ENCODE measurements around the gene JAK1. TPM values are rescaled to one million over a fixed set of nuclear protein-coding genes. Genes with fewer than 3 reads are reported as not detected.

JAK1 gene
- total and polyA plus RNA-seq, 2 experiments from 2014 or later: 8.0 to 19.5 TPM

DNA sequence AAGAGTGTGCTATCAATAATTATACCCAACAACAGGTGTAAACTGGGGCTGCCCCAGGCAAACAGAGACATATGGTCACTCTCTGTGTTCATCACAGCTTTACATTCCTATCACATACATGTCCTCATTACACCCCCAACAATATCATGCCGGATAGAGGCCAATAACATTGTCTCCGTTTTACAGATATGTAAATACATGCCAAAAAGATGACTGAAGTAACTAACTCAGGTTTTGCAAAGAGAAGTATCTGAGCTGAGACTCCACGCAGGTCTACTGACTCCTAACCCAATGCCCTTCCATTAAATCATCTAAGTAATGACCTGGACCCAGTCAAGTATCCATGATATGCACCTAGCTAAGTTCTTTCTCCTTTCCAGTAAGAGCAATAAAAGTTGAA lies 55.0 kb downstream of the JAK1 start (continued):
- TF ChIP-seq, protein P1, sequence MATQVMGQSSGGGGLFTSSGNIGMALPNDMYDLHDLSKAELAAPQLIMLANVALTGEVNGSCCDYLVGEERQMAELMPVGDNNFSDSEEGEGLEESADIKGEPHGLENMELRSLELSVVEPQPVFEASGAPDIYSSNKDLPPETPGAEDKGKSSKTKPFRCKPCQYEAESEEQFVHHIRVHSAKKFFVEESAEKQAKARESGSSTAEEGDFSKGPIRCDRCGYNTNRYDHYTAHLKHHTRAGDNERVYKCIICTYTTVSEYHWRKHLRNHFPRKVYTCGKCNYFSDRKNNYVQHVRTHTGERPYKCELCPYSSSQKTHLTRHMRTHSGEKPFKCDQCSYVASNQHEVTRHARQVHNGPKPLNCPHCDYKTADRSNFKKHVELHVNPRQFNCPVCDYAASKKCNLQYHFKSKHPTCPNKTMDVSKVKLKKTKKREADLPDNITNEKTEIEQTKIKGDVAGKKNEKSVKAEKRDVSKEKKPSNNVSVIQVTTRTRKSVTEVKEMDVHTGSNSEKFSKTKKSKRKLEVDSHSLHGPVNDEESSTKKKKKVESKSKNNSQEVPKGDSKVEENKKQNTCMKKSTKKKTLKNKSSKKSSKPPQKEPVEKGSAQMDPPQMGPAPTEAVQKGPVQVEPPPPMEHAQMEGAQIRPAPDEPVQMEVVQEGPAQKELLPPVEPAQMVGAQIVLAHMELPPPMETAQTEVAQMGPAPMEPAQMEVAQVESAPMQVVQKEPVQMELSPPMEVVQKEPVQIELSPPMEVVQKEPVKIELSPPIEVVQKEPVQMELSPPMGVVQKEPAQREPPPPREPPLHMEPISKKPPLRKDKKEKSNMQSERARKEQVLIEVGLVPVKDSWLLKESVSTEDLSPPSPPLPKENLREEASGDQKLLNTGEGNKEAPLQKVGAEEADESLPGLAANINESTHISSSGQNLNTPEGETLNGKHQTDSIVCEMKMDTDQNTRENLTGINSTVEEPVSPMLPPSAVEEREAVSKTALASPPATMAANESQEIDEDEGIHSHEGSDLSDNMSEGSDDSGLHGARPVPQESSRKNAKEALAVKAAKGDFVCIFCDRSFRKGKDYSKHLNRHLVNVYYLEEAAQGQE (IDR thresholded peaks at IDR 0.05; ENCODE audit: unreplicated experiment): no peak
- TF ChIP-seq ETS1 (IDR thresholded peaks at IDR 0.05): no peak

DNA sequence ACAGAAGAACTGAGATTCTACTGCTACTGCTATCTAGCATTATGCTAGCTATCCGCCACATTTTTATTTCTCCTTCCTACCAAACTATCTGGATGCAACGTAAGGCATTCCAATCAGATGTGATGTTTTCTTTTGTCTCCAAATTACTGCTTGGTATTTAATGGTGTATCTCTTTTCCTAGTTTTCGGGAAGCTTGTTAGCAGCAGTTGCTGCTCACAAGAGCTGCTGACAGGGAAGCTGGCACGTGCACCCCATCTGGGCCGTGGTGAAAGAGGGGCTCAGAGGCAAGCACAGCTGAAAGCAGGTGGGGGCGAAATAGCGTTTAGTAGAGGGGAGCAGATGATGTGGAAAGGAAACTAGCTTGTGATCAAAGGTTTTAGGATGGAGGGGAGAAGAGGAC lies 57.3 kb downstream of the JAK1 start:
- TF ChIP-seq JUNB (IDR thresholded peaks at IDR 0.05; ENCODE audit: unreplicated experiment) (no peak), NANOG (IDR thresholded peaks at IDR 0.05; ENCODE audit: borderline replicate concordance) (no peak), ZNF331 (CRISPR knock-in tag; IDR thresholded peaks at IDR 0.05; ENCODE audit: low read depth) (no peak)
- Mint-ChIP-seq H3K27me3 (ENCODE audit: insufficient read depth, low read depth, poor library complexity) (peaks cover 3% of the 10 kb centered on the region), H3K9me3 (no peaks in the 10 kb centered on the region; the same call in 2 of the 3 replicates), H3K4me3 (no peak overlapping the region), H3K36me3 (ENCODE audit: low read depth) (no peaks in the 10 kb centered on the region), H3K4me1 (peaks cover 20% of the 10 kb centered on the region), H3K27ac (no peak overlapping the region)
- no peaks in the 10 kb centered on the region for H3K9me2 ChIP-seq (ENCODE audit: insufficient read depth)
- ATAC-seq (no peak), DNase-seq (ENCODE audit: low spot score) (no peak)
- H3K27ac ChIP-seq (ENCODE audit: low read depth): no peak overlapping the region
- no peak overlapping the region for H2AFZ ChIP-seq
- H3F3A ChIP-seq (replicated peaks; ENCODE audit: low read depth): no peaks in the 10 kb centered on the region
- H3K4me3 ChIP-seq: no peak overlapping the region
- H3K36me3 ChIP-seq (ENCODE audit: insufficient read depth): no peaks in the 10 kb centered on the region
- 0 out of 2 replicates have a peak, but pooled peaks cover 7% of the 10 kb centered on the region for H3K79me2 ChIP-seq (replicated peaks; ENCODE audit: insufficient read depth)
- H4K20me1 ChIP-seq (replicated peaks; ENCODE audit: insufficient read depth): no peaks in the 10 kb centered on the region
- no peak overlapping the region for H3K4me2 ChIP-seq
- no peaks in the 10 kb centered on the region for H3K27me3 ChIP-seq (ENCODE audit: insufficient read depth)
- peaks cover 32% of the 10 kb centered on the region for H3K4me1 ChIP-seq (ENCODE audit: insufficient read depth)

- ATAC-seq (no peak), DNase-seq (ENCODE audit: low spot score) (no peak)
- Histone ChIP-seq H3K4me1 (ENCODE audit: insufficient read depth) (peaks cover 32% of the 10 kb centered on the region), H3F3A (replicated peaks; ENCODE audit: low read depth) (no peaks in the 10 kb centered on the region), H3K36me3 (ENCODE audit: insufficient read depth) (no peaks in the 10 kb centered on the region), H3K9me2 (ENCODE audit: insufficient read depth) (no peaks in the 10 kb centered on the region), H3K4me2 (no peak overlapping the region), H3K27ac (ENCODE audit: low read depth) (no peak overlapping the region), H4K20me1 (replicated peaks; ENCODE audit: insufficient read depth) (no peaks in the 10 kb centered on the region), H3K4me3 (no peak overlapping the region), H3K79me2 (replicated peaks; ENCODE audit: insufficient read depth) (0 out of 2 replicates have a peak, but pooled peaks cover 7% of the 10 kb centered on the region), H3K27me3 (ENCODE audit: insufficient read depth) (no peaks in the 10 kb centered on the region), H2AFZ (no peak overlapping the region)
- H3K27me3 Mint-ChIP-seq (ENCODE audit: insufficient read depth, low read depth, poor library complexity): peaks cover 3% of the 10 kb centered on the region
- H3K36me3 Mint-ChIP-seq (ENCODE audit: low read depth): no peaks in the 10 kb centered on the region
- H3K9me3 Mint-ChIP-seq: no peaks in the 10 kb centered on the region; the same call in 2 of the 3 replicates
- H3K27ac Mint-ChIP-seq: no peak overlapping the region
- H3K4me3 Mint-ChIP-seq: no peak overlapping the region
- peaks cover 20% of the 10 kb centered on the region for H3K4me1 Mint-ChIP-seq
- TF ChIP-seq, protein P2, sequence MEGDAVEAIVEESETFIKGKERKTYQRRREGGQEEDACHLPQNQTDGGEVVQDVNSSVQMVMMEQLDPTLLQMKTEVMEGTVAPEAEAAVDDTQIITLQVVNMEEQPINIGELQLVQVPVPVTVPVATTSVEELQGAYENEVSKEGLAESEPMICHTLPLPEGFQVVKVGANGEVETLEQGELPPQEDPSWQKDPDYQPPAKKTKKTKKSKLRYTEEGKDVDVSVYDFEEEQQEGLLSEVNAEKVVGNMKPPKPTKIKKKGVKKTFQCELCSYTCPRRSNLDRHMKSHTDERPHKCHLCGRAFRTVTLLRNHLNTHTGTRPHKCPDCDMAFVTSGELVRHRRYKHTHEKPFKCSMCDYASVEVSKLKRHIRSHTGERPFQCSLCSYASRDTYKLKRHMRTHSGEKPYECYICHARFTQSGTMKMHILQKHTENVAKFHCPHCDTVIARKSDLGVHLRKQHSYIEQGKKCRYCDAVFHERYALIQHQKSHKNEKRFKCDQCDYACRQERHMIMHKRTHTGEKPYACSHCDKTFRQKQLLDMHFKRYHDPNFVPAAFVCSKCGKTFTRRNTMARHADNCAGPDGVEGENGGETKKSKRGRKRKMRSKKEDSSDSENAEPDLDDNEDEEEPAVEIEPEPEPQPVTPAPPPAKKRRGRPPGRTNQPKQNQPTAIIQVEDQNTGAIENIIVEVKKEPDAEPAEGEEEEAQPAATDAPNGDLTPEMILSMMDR (conservative IDR thresholded peaks at IDR 0.05; ENCODE audit: low read depth in 2 of 2): no peak
- no peak for TF ChIP-seq STAT1 (IDR thresholded peaks at IDR 0.05; ENCODE audit: unreplicated experiment)
- no peak for TF ChIP-seq JUNB (IDR thresholded peaks at IDR 0.05; ENCODE audit: unreplicated experiment)
- no peak for TF ChIP-seq POLR2AphosphoS5 (IDR thresholded peaks at IDR 0.05; ENCODE audit: low read depth)
- TF ChIP-seq, protein P1 (IDR thresholded peaks at IDR 0.05; ENCODE audit: unreplicated experiment): no peak
Measured at GRCh38 chr1:64908575-64908974, 57.8 kb downstream of the JAK1 start.

All from GM23338 (cell line).